PC-3 (cell line): ENCODE data around the gene TXNDC11. TPM values are rescaled to one million over a fixed set of nuclear protein-coding genes. Genes with fewer than 3 reads are reported as not detected.

Source experiments
- ATAC-seq: fragments of 200-7000 bp; cut with Tn5 transposase; 2 replicates; pipeline ENCODE4 v1.9.1; 2020; ENCODE audit warnings: mild to moderate bottlenecking, moderate library complexity
- BruUV-seq: library from RNA; stranded (reverse); fragments of 400-500 nt; replicated peaks from 2 replicates; lab custom pipeline; 2021; lab: Mats Ljungman, UMichigan
- CTCF ChIA-PET: fragments of 300-600 bp; sonication (Branson Sonifier 250); formaldehyde crosslinking; loops from one replicate; lab custom pipeline; 2022; ENCODE audit warnings: antibody characterized with exemption; lab: Charles Lee
- POLR2A ChIA-PET: fragments of 300-600 bp; sonication (Branson Sonifier 250); formaldehyde crosslinking; loops from one replicate; lab custom pipeline; 2022; ENCODE audit warnings: antibody characterized with exemption; ENCODE audit not compliant: unreplicated experiment; lab: Charles Lee
- DNase-seq: peaks from one replicate; pipeline ENCODE4 v3.0.0-alpha.2; 2015
- H2AFZ ChIP-seq: fragments of 300-600 bp; sonication (generic); 2 replicates; pipeline ENCODE4 v1.6.0; 2016; ENCODE audit warnings: antibody characterized with exemption, low read length
- H3F3A ChIP-seq: fragments of 300-600 bp; sonication (generic); one replicate; pipeline ENCODE4 v1.6.0; 2017; ENCODE audit warnings: antibody characterized with exemption, low read length, control low read depth, mild to moderate bottlenecking; ENCODE audit not compliant: unreplicated experiment
- H3K27ac ChIP-seq: fragments of 300-600 bp; sonication (generic); 2 replicates; pipeline ENCODE4 v1.5.1; 2016; ENCODE audit warnings: mild to moderate bottlenecking, low read length
- H3K27me3 ChIP-seq: fragments of 300-600 bp; sonication (generic); 2 replicates; pipeline ENCODE4 v1.6.1; 2016; ENCODE audit warnings: low read length, mixed read lengths
- H3K36me3 ChIP-seq: fragments of 300-600 bp; sonication (generic); 2 replicates; pipeline ENCODE4 v1.6.1; 2016; ENCODE audit warnings: low read depth, mixed run types, low read length, mixed read lengths
- H3K4me1 ChIP-seq: fragments of 300-600 bp; sonication (generic); 2 replicates; pipeline ENCODE4 v1.5.1; 2016; ENCODE audit warnings: low read length; ENCODE audit not compliant: insufficient read depth
- H3K4me2 ChIP-seq: fragments of 300-600 bp; sonication (generic); 2 replicates; pipeline ENCODE4 v1.6.0; 2016; ENCODE audit warnings: low read length
- H3K4me3 ChIP-seq: fragments of 300-600 bp; sonication (generic); 2 replicates; pipeline ENCODE4 v1.5.1; 2016; ENCODE audit warnings: mild to moderate bottlenecking, low read length, mixed read lengths
- H3K79me2 ChIP-seq: fragments of 300-600 bp; sonication (generic); 2 replicates; pipeline ENCODE4 v1.6.1; 2017; ENCODE audit warnings: low read length, mixed read lengths
- H3K9ac ChIP-seq: fragments of 300-600 bp; sonication (generic); 2 replicates; pipeline ENCODE4 v1.6.0; 2016; ENCODE audit warnings: mild to moderate bottlenecking, low read length
- H3K9me2 ChIP-seq: fragments of 300-600 bp; sonication (generic); replicated peaks from 2 replicates; pipeline ENCODE4 v1.6.1; 2016; ENCODE audit warnings: mixed run types, low read length, mixed read lengths
- H3K9me3 ChIP-seq: fragments of 300-600 bp; sonication (generic); 2 replicates; pipeline ENCODE4 v1.6.1; 2016; ENCODE audit warnings: low read length, mixed read lengths
- H4K20me1 ChIP-seq: fragments of 300-600 bp; sonication (generic); 2 replicates; pipeline ENCODE4 v1.6.1; 2016; ENCODE audit warnings: low read length, mixed read lengths
- EZH2 ChIP-seq: fragments of 300-600 bp; sonication (generic); IDR thresholded peaks from one replicate; pipeline ENCODE4 v1.6.1; 2017; ENCODE audit warnings: antibody characterized with exemption, mild to moderate bottlenecking, low read length; ENCODE audit not compliant: unreplicated experiment
- EZH2phosphoT487 ChIP-seq: fragments of 300-600 bp; sonication (generic); IDR thresholded peaks from 2 replicates; pipeline ENCODE4 v1.6.1; 2018; ENCODE audit warnings: mild to moderate bottlenecking, antibody characterized with exemption, low read length, borderline replicate concordance
- intact Hi-C: fragments of 100-400 bp; cut with micrococcal nuclease; formaldehyde crosslinking; loops from 2 replicates; pipeline ENCODE4 v1.9.0; 2023
- total RNA-seq: library from RNA; depleted of rRNA; stranded (reverse); fragments of >200 nt; gene quantifications from 2 replicates; pipeline ENCODE4 v1.2.3, GENCODE V29; 2014
- TF ChIP-seq, protein P1 (sequence below): fragments of 300-600 bp; sonication (generic); conservative IDR thresholded peaks from 2 replicates; pipeline ENCODE4 v1.5.1; 2017; ENCODE audit warnings: antibody characterized with exemption, low read depth, mild to moderate bottlenecking, low read length

The TXNDC11 gene
- total RNA-seq, 1 experiment from 2014 or later, result 20.2 TPM

DNA sequence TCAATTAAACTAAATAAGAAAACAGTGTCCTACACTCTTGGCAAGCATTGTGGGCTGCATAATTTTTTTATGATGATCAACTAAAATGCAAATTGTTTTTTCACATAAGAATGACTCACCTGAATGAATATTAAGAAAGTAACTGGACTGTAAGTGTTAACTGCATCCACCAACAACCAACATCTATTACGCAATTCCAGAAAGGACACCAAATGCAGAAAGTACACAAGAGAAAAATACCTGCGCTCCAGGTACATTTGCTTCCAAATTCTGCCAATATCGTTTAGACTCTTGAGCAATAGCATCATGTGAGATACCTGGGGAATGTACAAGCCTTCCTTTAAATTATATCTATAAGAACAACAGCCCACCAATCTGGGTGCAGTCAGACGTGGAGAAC lies 19.8 kb upstream of the TXNDC11 start:
- Histone ChIP-seq H3K4me1 (peaks cover 11% of the 10 kb centered on the region), H3F3A (no peaks in the 10 kb centered on the region), H2AFZ (no peak overlapping the region), H4K20me1 (no peaks in the 10 kb centered on the region), H3K79me2 (no peaks in the 10 kb centered on the region), H3K9me3 (no peaks in the 10 kb centered on the region), H3K9me2 (no peaks in the 10 kb centered on the region), H3K4me2 (no peak overlapping the region), H3K27ac (no peak overlapping the region), H3K9ac (no peak overlapping the region), H3K27me3 (no peaks in the 10 kb centered on the region), H3K4me3 (no peak overlapping the region), H3K36me3 (peaks cover 13% of the 10 kb centered on the region; the same call in 1 of the 2 replicates)
- no peak for ATAC-seq
- intact Hi-C loops, result no loop called here
- TF ChIP-seq EZH2phosphoT487 (no peak), EZH2 (no peak)
- TF ChIP-seq, protein P1, sequence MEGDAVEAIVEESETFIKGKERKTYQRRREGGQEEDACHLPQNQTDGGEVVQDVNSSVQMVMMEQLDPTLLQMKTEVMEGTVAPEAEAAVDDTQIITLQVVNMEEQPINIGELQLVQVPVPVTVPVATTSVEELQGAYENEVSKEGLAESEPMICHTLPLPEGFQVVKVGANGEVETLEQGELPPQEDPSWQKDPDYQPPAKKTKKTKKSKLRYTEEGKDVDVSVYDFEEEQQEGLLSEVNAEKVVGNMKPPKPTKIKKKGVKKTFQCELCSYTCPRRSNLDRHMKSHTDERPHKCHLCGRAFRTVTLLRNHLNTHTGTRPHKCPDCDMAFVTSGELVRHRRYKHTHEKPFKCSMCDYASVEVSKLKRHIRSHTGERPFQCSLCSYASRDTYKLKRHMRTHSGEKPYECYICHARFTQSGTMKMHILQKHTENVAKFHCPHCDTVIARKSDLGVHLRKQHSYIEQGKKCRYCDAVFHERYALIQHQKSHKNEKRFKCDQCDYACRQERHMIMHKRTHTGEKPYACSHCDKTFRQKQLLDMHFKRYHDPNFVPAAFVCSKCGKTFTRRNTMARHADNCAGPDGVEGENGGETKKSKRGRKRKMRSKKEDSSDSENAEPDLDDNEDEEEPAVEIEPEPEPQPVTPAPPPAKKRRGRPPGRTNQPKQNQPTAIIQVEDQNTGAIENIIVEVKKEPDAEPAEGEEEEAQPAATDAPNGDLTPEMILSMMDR, result no peak
- POLR2A ChIA-PET, result no interaction called here
- CTCF ChIA-PET, result no interaction called here
- no TSS peak for BruUV-seq
- no peak for DNase-seq

DNA sequence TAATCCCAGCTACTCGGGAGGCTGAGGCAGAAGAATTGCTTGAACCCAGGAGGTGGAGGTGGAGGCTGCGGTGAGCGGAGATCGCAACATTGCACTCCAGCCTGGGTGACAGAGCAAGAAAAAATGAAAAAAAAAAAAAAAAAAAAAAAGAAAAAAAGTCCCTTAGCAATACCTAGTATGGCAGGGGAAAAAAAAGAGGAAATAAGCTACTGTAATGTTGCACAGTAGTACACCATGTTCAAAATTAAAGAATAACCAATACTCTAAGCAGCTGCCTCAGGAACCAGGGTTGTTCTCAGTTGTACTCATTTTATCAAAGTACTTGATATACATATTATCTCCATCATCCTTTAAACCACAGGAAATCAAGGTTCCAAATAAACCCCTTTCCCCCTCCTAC lies 17.3 kb upstream of the TXNDC11 start:
- ATAC-seq, result no peak
- H3F3A ChIP-seq, result no peaks in the 10 kb centered on the region
- TF ChIP-seq, protein P1, result no peak
- TF ChIP-seq EZH2, result no peak
- no peak for TF ChIP-seq EZH2phosphoT487
- BruUV-seq, result no TSS peak
- H3K4me3 ChIP-seq, result no peak overlapping the region
- no peak overlapping the region for H2AFZ ChIP-seq
- no peak overlapping the region for H3K4me2 ChIP-seq
- no peaks in the 10 kb centered on the region for H3K79me2 ChIP-seq
- POLR2A ChIA-PET, result no interaction called here
- no peak overlapping the region for H3K9ac ChIP-seq
- no peak for DNase-seq
- peaks cover 12% of the 10 kb centered on the region for H3K4me1 ChIP-seq
- H4K20me1 ChIP-seq, result no peaks in the 10 kb centered on the region
- H3K27ac ChIP-seq, result no peak overlapping the region
- intact Hi-C loops, result no loop called here
- H3K9me2 ChIP-seq, result no peaks in the 10 kb centered on the region
- no peaks in the 10 kb centered on the region for H3K9me3 ChIP-seq
- no peaks in the 10 kb centered on the region for H3K27me3 ChIP-seq
- peaks cover 7% of the 10 kb centered on the region; the same call in 1 of the 2 replicates for H3K36me3 ChIP-seq
- CTCF ChIA-PET, result no interaction called here

- DNase-seq (no peak), ATAC-seq (no peak)
- ChIA-PET CTCF (no interaction called here), POLR2A (no interaction called here)
- intact Hi-C loops, result no loop called here
- Histone ChIP-seq H3K79me2 (no peaks in the 10 kb centered on the region), H2AFZ (no peak overlapping the region), H3K36me3 (peaks cover 7% of the 10 kb centered on the region; the same call in 1 of the 2 replicates), H3K27ac (no peak overlapping the region), H3F3A (no peaks in the 10 kb centered on the region), H3K4me1 (peaks cover 12% of the 10 kb centered on the region), H3K4me3 (no peak overlapping the region), H3K9me2 (no peaks in the 10 kb centered on the region), H3K9me3 (no peaks in the 10 kb centered on the region), H4K20me1 (no peaks in the 10 kb centered on the region), H3K9ac (no peak overlapping the region), H3K27me3 (no peaks in the 10 kb centered on the region), H3K4me2 (no peak overlapping the region)
- TF ChIP-seq, protein P1, result no peak
- TF ChIP-seq EZH2phosphoT487 (no peak), EZH2 (no peak)
- no TSS peak for BruUV-seq
Observed at GRCh38 chr16:11759163-11759834, 16.6 kb upstream of the TXNDC11 start.
